Cardiac fibroblast (primary cell): Measurements from ENCODE around the gene ACAP1.

Source experiments
- DNase-seq, 2 donors: peaks; one replicate each; pipeline versions ENCODE4 v3.0.0 to v3.0.0-alpha.2; 2010; ENCODE audit warnings: low read depth in 2 of 2
- H3K4me3 ChIP-seq, 2 donors: replicated peaks in 1 of 2; 1 replicate in 1 of 2; 2 replicates in 1 of 2; pipeline ENCODE4 v1.5.1; 2011; ENCODE audit warnings: low read depth in 2 of 2, low read length in 2 of 2, mild to moderate bottlenecking in 2 of 2, moderate library complexity in 1 of 2
- CTCF ChIP-seq: IDR thresholded peaks from one replicate; pipeline ENCODE4 v1.5.1; 2011; ENCODE audit warnings: low read depth, mild to moderate bottlenecking, low read length, inconsistent platforms

Gene ACAP1

GRCh38 chr17:7396147-7396546 is 59.8 kb downstream of the ACAP1 start:
- no peak overlapping the region for H3K4me3 ChIP-seq
- DNase-seq: no peak
- TF ChIP-seq CTCF: no peak

- no peak for DNase-seq
- TF ChIP-seq CTCF: no peak
- no peak overlapping the region for H3K4me3 ChIP-seq
These were observed 62.3 kb downstream of the ACAP1 start for GRCh38 chr17:7398612-7399011.
